Measurements from ENCODE around the gene LIMK2.
"Not testable (repeated sequence)": the region's sequence is repeated elsewhere in the genome, so short reads cannot be mapped to it uniquely, and the experiment has no call there.

Gene LIMK2

GRCh38 chr22:31290494-31291471 is 78.7 kb downstream of the LIMK2 start:
- peak; percentile 93 for DNase-seq (ENCODE audit: low read depth)

GRCh38 chr22:31291481-31292235 is 79.6 kb downstream of the LIMK2 start:
- DNase-seq (ENCODE audit: low read depth) = no peak

- peak; percentile 74 for DNase-seq (ENCODE audit: low read depth)
These were observed 80.3 kb downstream of the LIMK2 start, which contains the start of gene PIK3IP1 for GRCh38 chr22:31292236-31292989. Gene PIK3IP1, minus strand, starts transcription at chr22:31292488. Its CDS starts 144 bp downstream, at chr22:31292344.

- DNase-seq (ENCODE audit: low read depth) = no peak
These were observed 83.3 kb downstream of the LIMK2 start for GRCh38 chr22:31295360-31295759.

- no peak for DNase-seq (ENCODE audit: low read depth)
These were observed 83.9 kb downstream of the LIMK2 start for GRCh38 chr22:31295831-31296657.

- no peak for DNase-seq (ENCODE audit: low read depth)
These were observed 88.8 kb downstream of the LIMK2 start for GRCh38 chr22:31300896-31301295.

- no peak for DNase-seq (ENCODE audit: low read depth)
These were observed 89.9 kb downstream of the LIMK2 start for GRCh38 chr22:31302006-31302405.

GRCh38 chr22:31302537-31302936 is 90.4 kb downstream of the LIMK2 start:
- no peak for DNase-seq (ENCODE audit: low read depth)

- no peak for DNase-seq (ENCODE audit: low read depth)
These were observed 93.1 kb downstream of the LIMK2 start for GRCh38 chr22:31305194-31305593.

- no peak for DNase-seq (ENCODE audit: low read depth)
These were observed 96.1 kb downstream of the LIMK2 start for GRCh38 chr22:31308181-31308580.

- no peak for DNase-seq (ENCODE audit: low read depth)
These were observed 101.5 kb downstream of the LIMK2 start for GRCh38 chr22:31313366-31314147.

- DNase-seq (ENCODE audit: low read depth) = not testable (repeated sequence)
These were observed 102.1 kb downstream of the LIMK2 start for GRCh38 chr22:31314220-31314619.

- DNase-seq (ENCODE audit: low read depth) = no peak
These were observed 109.3 kb downstream of the LIMK2 start for GRCh38 chr22:31321421-31321820.

- no peak for DNase-seq (ENCODE audit: low read depth)
These were observed 111.8 kb downstream of the LIMK2 start for GRCh38 chr22:31323578-31324550.

- no peak for DNase-seq (ENCODE audit: low read depth)
These were observed 114.8 kb downstream of the LIMK2 start for GRCh38 chr22:31326877-31327276.

- DNase-seq (ENCODE audit: low read depth) = no peak
These were observed 115.9 kb downstream of the LIMK2 start for GRCh38 chr22:31327806-31328543.

- no peak for DNase-seq (ENCODE audit: low read depth)
These were observed 116.5 kb downstream of the LIMK2 start for GRCh38 chr22:31328544-31328960.

- no peak for DNase-seq (ENCODE audit: low read depth)
These were observed 116.9 kb downstream of the LIMK2 start for GRCh38 chr22:31329029-31329428.

All from T-helper 22 cell (primary cell).